Astrocyte (in vitro differentiated cells and primary cell): ENCODE results near the gene TNFRSF25.

Source experiments
- EZH2 ChIP-seq: IDR thresholded peaks from 2 replicates; pipeline ENCODE4 v1.6.1; 2012; ENCODE audit warnings: mild to moderate bottlenecking, low read length, inconsistent platforms; ENCODE audit not compliant: insufficient read depth
- TF ChIP-seq, protein P1 (sequence below): IDR thresholded peaks from 2 replicates; pipeline ENCODE4 v1.5.1; 2011; ENCODE audit warnings: low read depth, mild to moderate bottlenecking, inconsistent platforms, low read length, moderate library complexity; ENCODE audit not compliant: insufficient read depth

DNA sequence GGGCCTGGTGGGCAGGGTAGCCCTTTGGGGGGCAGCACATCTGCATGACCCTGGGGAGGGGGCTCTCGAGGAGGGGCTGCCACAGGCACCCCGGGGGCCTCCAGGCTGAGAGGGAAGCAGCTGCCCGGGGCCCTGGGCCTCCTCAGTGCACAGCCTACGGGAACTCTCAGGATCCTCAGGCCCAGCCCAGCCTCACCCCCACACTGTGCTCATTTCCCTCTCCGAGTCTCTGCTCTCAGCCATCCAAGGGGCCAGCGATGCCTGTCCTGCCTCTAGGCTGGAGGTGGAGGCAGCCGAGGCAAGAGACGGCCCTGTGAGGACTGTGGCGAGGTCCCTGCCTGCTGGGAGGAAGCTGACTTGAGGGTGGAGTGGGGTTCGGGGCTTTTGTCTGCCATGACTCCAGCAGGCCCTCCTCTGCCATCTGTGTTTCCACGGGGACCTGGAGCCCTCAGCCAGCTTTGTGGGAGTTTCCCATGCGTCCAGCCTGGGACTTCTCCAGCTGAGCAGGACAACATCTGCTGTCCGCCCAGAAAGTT, 32.7 kb upstream of the TNFRSF25 start:
- TF ChIP-seq, protein P1, sequence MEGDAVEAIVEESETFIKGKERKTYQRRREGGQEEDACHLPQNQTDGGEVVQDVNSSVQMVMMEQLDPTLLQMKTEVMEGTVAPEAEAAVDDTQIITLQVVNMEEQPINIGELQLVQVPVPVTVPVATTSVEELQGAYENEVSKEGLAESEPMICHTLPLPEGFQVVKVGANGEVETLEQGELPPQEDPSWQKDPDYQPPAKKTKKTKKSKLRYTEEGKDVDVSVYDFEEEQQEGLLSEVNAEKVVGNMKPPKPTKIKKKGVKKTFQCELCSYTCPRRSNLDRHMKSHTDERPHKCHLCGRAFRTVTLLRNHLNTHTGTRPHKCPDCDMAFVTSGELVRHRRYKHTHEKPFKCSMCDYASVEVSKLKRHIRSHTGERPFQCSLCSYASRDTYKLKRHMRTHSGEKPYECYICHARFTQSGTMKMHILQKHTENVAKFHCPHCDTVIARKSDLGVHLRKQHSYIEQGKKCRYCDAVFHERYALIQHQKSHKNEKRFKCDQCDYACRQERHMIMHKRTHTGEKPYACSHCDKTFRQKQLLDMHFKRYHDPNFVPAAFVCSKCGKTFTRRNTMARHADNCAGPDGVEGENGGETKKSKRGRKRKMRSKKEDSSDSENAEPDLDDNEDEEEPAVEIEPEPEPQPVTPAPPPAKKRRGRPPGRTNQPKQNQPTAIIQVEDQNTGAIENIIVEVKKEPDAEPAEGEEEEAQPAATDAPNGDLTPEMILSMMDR, result no peak
- TF ChIP-seq EZH2, result no peak
